GM13977 (cell line): ENCODE results near the gene TMEM72.

ENCODE experiments used
- DNase-seq: peaks from one replicate; pipeline ENCODE4 v3.0.0; 2012; ENCODE audit warnings: low spot score
- CTCF ChIP-seq: IDR thresholded peaks from 2 replicates; pipeline ENCODE4 v1.5.1; 2012; ENCODE audit warnings: mild to moderate bottlenecking, control low read depth; ENCODE audit not compliant: insufficient read depth; ENCODE audit errors: extremely low read depth, missing control alignments
- in situ Hi-C: fragments of 300-500 bp; cut with MboI; formaldehyde crosslinking; loops from one replicate; pipeline ENCODE4 v1.12.0; 2022; ENCODE audit warnings: low sequenced_read_pairs, low pct_unique_long_range_greater_than_20kb, mixed read lengths, inconsistent platforms; ENCODE audit not compliant: unreplicated experiment

Gene TMEM72

GRCh38 chr10:44888886-44889285, 22.3 kb upstream of the TMEM72 start:
- DNase-seq: no peak
- in situ Hi-C loops: no loop called here
- no peak for TF ChIP-seq CTCF

- DNase-seq: no peak
- in situ Hi-C loops: no loop called here
- no peak for TF ChIP-seq CTCF
Measured at GRCh38 chr10:44889834-44890233, 21.3 kb upstream of the TMEM72 start.

GRCh38 chr10:44890696-44891563, 20.2 kb upstream of the TMEM72 start:
- in situ Hi-C loops: no loop called here
- TF ChIP-seq CTCF: no peak

GRCh38 chr10:44891721-44892120, 19.4 kb upstream of the TMEM72 start:
- TF ChIP-seq CTCF: no peak
- in situ Hi-C loops: no loop called here
- no peak for DNase-seq

More at GRCh38 chr10:44890696-44891563, 20.2 kb upstream of the TMEM72 start:
- no peak for DNase-seq

GRCh38 chr10:44893604-44894468, 17.3 kb upstream of the TMEM72 start:
- in situ Hi-C loops: no loop called here
- no peak for TF ChIP-seq CTCF
- no peak for DNase-seq

- TF ChIP-seq CTCF: no peak
- DNase-seq: no peak
- in situ Hi-C loops: no loop called here
Measured at GRCh38 chr10:44894691-44895090, 16.4 kb upstream of the TMEM72 start.
